Measurements from ENCODE around the gene FGD5.

DNA sequence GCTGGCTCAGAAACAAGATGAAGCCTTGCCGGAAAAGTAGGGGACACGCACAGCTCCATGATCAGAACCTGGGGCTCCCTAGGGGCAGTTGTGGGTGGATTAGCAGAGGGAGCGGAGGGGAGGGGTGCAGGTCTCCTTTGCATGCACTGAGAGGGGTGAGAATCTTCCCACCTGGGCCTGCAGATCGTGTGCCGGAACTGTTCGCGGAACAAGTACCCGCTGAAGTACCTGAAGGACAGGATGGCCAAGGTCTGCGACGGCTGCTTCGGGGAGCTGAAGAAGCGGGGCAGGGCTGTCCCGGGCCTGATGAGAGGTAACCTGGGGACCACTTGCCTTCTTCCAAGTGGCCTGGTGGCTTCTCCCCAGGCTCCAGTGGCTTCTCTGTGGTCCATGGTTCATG lies 104.1 kb downstream of the FGD5 start:
- no peak for TF ChIP-seq CTCF (IDR thresholded peaks at IDR 0.05; ENCODE audit: low read length)
- TF ChIP-seq EZH2 (IDR thresholded peaks at IDR 0.05; ENCODE audit: borderline replicate concordance, low read length), result no peak
